Erythroblast (primary cell): Measurements from ENCODE around the gene EIPR1.

Experiments used
- GATA1 ChIP-seq: IDR thresholded peaks from 2 replicates; pipeline ENCODE4 v1.6.1; 2011; ENCODE audit warnings: low read depth, mild to moderate bottlenecking, control low read depth, low read length, moderate library complexity
- POLR2A ChIP-seq: IDR thresholded peaks from 2 replicates; pipeline ENCODE4 v1.6.1; 2011; ENCODE audit warnings: mild to moderate bottlenecking, low read length

- TF ChIP-seq POLR2A (no peak), GATA1 (no peak)
These were observed 96.7 kb downstream of the EIPR1 start for GRCh38 chr2:3280683-3281520.
